HCT116 (cell line): ENCODE measurements around the gene CLDN10. TPM values are rescaled to one million over a fixed set of nuclear protein-coding genes. Genes with fewer than 3 reads are reported as not detected.

ENCODE experiments used
- ATAC-seq: fragments of 200-7000 bp; cut with Tn5 transposase; 2 replicates; pipeline ENCODE4 v1.9.1; 2020; ENCODE audit warnings: mild to moderate bottlenecking, moderate library complexity
- BruUV-seq: library from RNA; stranded (reverse); fragments of 400-500 nt; replicated peaks from 2 replicates; lab custom pipeline; 2021; lab: Mats Ljungman, UMichigan
- CTCF ChIA-PET: fragments of 300-600 bp; sonication (Branson Sonifier 250); formaldehyde crosslinking; loops from one replicate; lab custom pipeline; 2021; ENCODE audit warnings: antibody characterized with exemption; lab: Charles Lee
- POLR2A ChIA-PET: fragments of 300-600, 350-600 bp; sonication (Branson Sonifier 250); formaldehyde crosslinking; loops from one replicate; lab custom pipeline; 2021; ENCODE audit warnings: antibody characterized with exemption; lab: Charles Lee
- RAD21 ChIA-PET, 2 experiments: fragments of 300-600 bp; sonication (Branson Sonifier 250); formaldehyde crosslinking; loops; one replicate each; lab custom pipeline; 2023; ENCODE audit warnings: low total read pairs in 2 of 2; ENCODE audit not compliant: uncharacterized antibody in 2 of 2, unreplicated experiment in 2 of 2, low non-redundant PET in 1 of 2; lab: Charles Lee
- DNase-seq: peaks from one replicate; pipeline ENCODE4 v3.0.0-alpha.2; 2010; ENCODE audit warnings: low read depth, low spot score
- H2AFZ ChIP-seq: fragments of 200-600 bp; shearing (Covaris generic), sonication (generic); 2 replicates; pipeline ENCODE4 v1.6.1; 2017; ENCODE audit warnings: low read depth, mixed run types, mixed read lengths, antibody characterized with exemption, low read length; ENCODE audit not compliant: poor library complexity, severe bottlenecking
- H3K27ac ChIP-seq: 2 replicates; pipeline ENCODE4 v1.5.1; 2012; ENCODE audit warnings: low read depth, low read length
- H3K27me3 ChIP-seq: fragments of 200-600 bp; sonication (generic); 2 replicates; pipeline ENCODE4 v1.6.1; 2016; ENCODE audit warnings: mixed run types, low read length, mixed read lengths; ENCODE audit not compliant: insufficient read depth
- H3K36me3 ChIP-seq, 2 experiments: fragments of 200-500 bp in 1 of 2; fragments of 200-600 bp in 1 of 2; sonication (Bioruptor generic) in 1 of 2; sonication (generic) in 1 of 2; 2 replicates each; pipeline versions ENCODE4 v1.5.1 to v1.6.1; 2014 to 2016; ENCODE audit warnings: low read length in 2 of 2, inconsistent platforms in 1 of 2, mixed read lengths in 1 of 2, mixed run types in 1 of 2; ENCODE audit not compliant: insufficient read depth in 2 of 2, control insufficient read depth in 1 of 2
- H3K4me1 ChIP-seq, 2 experiments: fragments of 200-600 bp in 1 of 2; sonication (generic) in 1 of 2; 2 replicates each; pipeline versions ENCODE4 v1.5.1 to v1.6.1; 2012 to 2017; ENCODE audit warnings: low read length in 2 of 2, inconsistent platforms in 1 of 2, mild to moderate bottlenecking in 1 of 2, mixed read lengths in 1 of 2, mixed run types in 1 of 2, moderate library complexity in 1 of 2; ENCODE audit not compliant: insufficient read depth in 2 of 2, control insufficient read depth in 1 of 2
- H3K4me2 ChIP-seq: fragments of 200-600 bp; sonication (generic); 2 replicates; pipeline ENCODE4 v1.6.1; 2017; ENCODE audit warnings: mixed run types, low read length, mixed read lengths
- H3K4me3 ChIP-seq, 2 experiments: fragments of 200-600 bp in 1 of 2; sonication (generic) in 1 of 2; replicated peaks in 1 of 2; 2 replicates each; pipeline ENCODE4 v1.5.1; 2011 to 2016; ENCODE audit warnings: low read length in 2 of 2, control low read depth in 1 of 2, low read depth in 1 of 2, mild to moderate bottlenecking in 1 of 2, mixed read lengths in 1 of 2, mixed run types in 1 of 2
- H3K79me2 ChIP-seq: fragments of 200-600 bp; sonication (generic); 2 replicates; pipeline ENCODE4 v1.6.1; 2017; ENCODE audit warnings: mild to moderate bottlenecking, mixed run types, low read length, moderate library complexity, mixed read lengths; ENCODE audit not compliant: insufficient read depth
- H3K9ac ChIP-seq: fragments of 200-600 bp; sonication (generic); 2 replicates; pipeline ENCODE4 v1.6.1; 2016; ENCODE audit warnings: low read length, mixed read lengths
- H3K9me2 ChIP-seq: fragments of 200-600 bp; sonication (generic), shearing (Covaris generic); 2 replicates; pipeline ENCODE4 v1.6.1; 2017; ENCODE audit warnings: mixed run types, mild to moderate bottlenecking, moderate library complexity; ENCODE audit not compliant: insufficient read depth
- H3K9me3 ChIP-seq, 2 experiments: fragments of 200-500 bp in 1 of 2; fragments of 200-600 bp in 1 of 2; sonication (Bioruptor generic) in 1 of 2; sonication (generic) in 1 of 2; 2 replicates each; pipeline ENCODE4 v1.6.1; 2014 to 2017; ENCODE audit warnings: low read length in 2 of 2, mixed read lengths in 2 of 2, inconsistent platforms in 1 of 2, low read depth in 1 of 2, mild to moderate bottlenecking in 1 of 2, mixed run types in 1 of 2, moderate library complexity in 1 of 2; ENCODE audit not compliant: control insufficient read depth in 1 of 2, insufficient read depth in 1 of 2
- H4K20me1 ChIP-seq: fragments of 200-600 bp; sonication (generic), shearing (Covaris generic); 2 replicates; pipeline ENCODE4 v1.6.1; 2017; ENCODE audit warnings: mixed run types, mild to moderate bottlenecking, moderate library complexity; ENCODE audit not compliant: insufficient read depth
- CBX3 ChIP-seq: IDR thresholded peaks from 2 replicates; pipeline ENCODE4 v1.6.1; 2012; ENCODE audit warnings: low read depth
- CTCF ChIP-seq, 3 experiments: fragments of 200-600 bp in 1 of 3; sonication (generic) in 1 of 3; IDR thresholded peaks in 2 of 3; conservative IDR thresholded peaks in 1 of 3; 2 replicates each; pipeline ENCODE4 v1.5.1; 2012 to 2017; ENCODE audit warnings: low read depth in 2 of 3, low read length in 2 of 3, antibody characterized with exemption in 1 of 3, borderline replicate concordance in 1 of 3, control low read depth in 1 of 3, mild to moderate bottlenecking in 1 of 3, mixed read lengths in 1 of 3, mixed run types in 1 of 3, moderate library complexity in 1 of 3; ENCODE audit not compliant: insufficient read depth in 1 of 3
- FOSL1 ChIP-seq: IDR thresholded peaks from 2 replicates; pipeline ENCODE4 v1.6.1; 2012; ENCODE audit warnings: low read depth
- POLR2AphosphoS5 ChIP-seq: IDR thresholded peaks from 2 replicates; pipeline ENCODE4 v1.6.1; 2011; ENCODE audit warnings: mild to moderate bottlenecking, low read depth, low read length, moderate library complexity
- REST ChIP-seq: IDR thresholded peaks from 2 replicates; pipeline ENCODE4 v1.6.1; 2012; ENCODE audit warnings: low read depth
- SIN3A ChIP-seq: IDR thresholded peaks from 2 replicates; pipeline ENCODE4 v1.6.1; 2012; ENCODE audit warnings: low read depth
- SP1 ChIP-seq: IDR thresholded peaks from 2 replicates; pipeline ENCODE4 v1.6.1; 2012; ENCODE audit warnings: low read depth
- TCF7L2 ChIP-seq: IDR thresholded peaks from 2 replicates; pipeline ENCODE4 v1.7.0; 2011; ENCODE audit warnings: borderline replicate concordance, inconsistent platforms; ENCODE audit not compliant: insufficient read depth, insufficient read length; ENCODE audit errors: extremely low read depth
- YY1 ChIP-seq: IDR thresholded peaks from 2 replicates; pipeline ENCODE4 v1.6.1; 2011; ENCODE audit warnings: low read length, low read depth, moderate library complexity, mild to moderate bottlenecking; ENCODE audit not compliant: insufficient replicate concordance; ENCODE audit errors: extremely low read depth
- ZBTB33 ChIP-seq: IDR thresholded peaks from 2 replicates; pipeline ENCODE4 v1.6.1; 2011; ENCODE audit warnings: mild to moderate bottlenecking, low read length, moderate library complexity; ENCODE audit not compliant: insufficient replicate concordance; ENCODE audit errors: extremely low read depth
- intact Hi-C: fragments of 100-400 bp; cut with micrococcal nuclease; formaldehyde crosslinking; loops from 2 replicates; pipeline ENCODE4 v1.10.0; 2022
- total RNA-seq: library from RNA; stranded (reverse); gene quantifications from one replicate; pipeline ENCODE4 v1.2.1, GENCODE V29; 2021; ENCODE audit not compliant: unreplicated experiment
- TF ChIP-seq, protein P1 (sequence below): IDR thresholded peaks from 2 replicates; pipeline ENCODE4 v1.6.1; 2012

CLDN10 gene
- total RNA-seq, 1 experiment from 2014 or later, result not detected

GRCh38 chr13:95570016-95570415 lies 17.5 kb downstream of the CLDN10 start:
- Histone ChIP-seq H3K9me2 (no peaks in the 10 kb centered on the region), H3K36me3 (no peaks in the 10 kb centered on the region), H3K4me3 (no peak overlapping the region), H4K20me1 (no peaks in the 10 kb centered on the region), H3K9ac (no peak overlapping the region), H3K79me2 (no peaks in the 10 kb centered on the region), H3K4me1 (no peaks in the 10 kb centered on the region), H2AFZ (no peak overlapping the region), H3K4me2 (no peak overlapping the region), H3K27ac (no peak overlapping the region), H3K9me3 (no peaks in the 10 kb centered on the region), H3K27me3 (no peaks in the 10 kb centered on the region)
- ChIA-PET POLR2A (no interaction called here), CTCF (no interaction called here), RAD21 (no interaction called here)
- ATAC-seq (no peak), DNase-seq (no peak)
- intact Hi-C loops, result no loop called here
- no TSS peak for BruUV-seq
- no peak for TF ChIP-seq YY1
- TF ChIP-seq FOSL1, result no peak
- no peak for TF ChIP-seq POLR2AphosphoS5
- TF ChIP-seq REST, result no peak
- no peak for TF ChIP-seq CBX3

DNA sequence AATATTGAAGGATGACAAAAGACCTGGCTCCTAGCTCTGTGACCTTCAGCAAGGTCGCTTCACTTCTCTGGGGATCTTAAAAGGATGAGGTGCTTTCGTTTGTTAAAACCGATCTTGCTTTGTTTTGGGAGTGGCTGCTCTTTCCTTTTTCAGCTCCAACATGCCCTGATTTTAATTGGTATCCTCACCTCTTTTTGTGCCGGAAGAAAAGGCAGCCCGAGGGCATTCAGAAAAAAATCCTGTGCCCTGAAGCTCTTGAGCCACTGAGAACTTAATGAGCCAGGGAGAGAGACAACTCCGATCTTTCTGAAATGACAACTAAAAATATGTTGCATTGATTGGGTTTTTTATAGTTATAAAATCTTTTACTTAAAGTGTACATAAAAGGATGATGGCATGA lies 19.4 kb downstream of the CLDN10 start:
- no peak overlapping the region for H3K27ac ChIP-seq
- H3K4me2 ChIP-seq, result no peak overlapping the region
- H4K20me1 ChIP-seq, result no peaks in the 10 kb centered on the region
- H3K9me3 ChIP-seq, result no peaks in the 10 kb centered on the region
- DNase-seq (no peak), ATAC-seq (no peak)
- no peak overlapping the region for H3K4me3 ChIP-seq
- no peaks in the 10 kb centered on the region for H3K79me2 ChIP-seq
- TF ChIP-seq SP1, result no peak
- TF ChIP-seq ZBTB33, result no peak
- no peak for TF ChIP-seq YY1
- no peak for TF ChIP-seq SIN3A
- no peak for TF ChIP-seq TCF7L2
- TF ChIP-seq CTCF (IDR thresholded peaks at IDR 0.05 in 2 of 3, conservative IDR thresholded peaks at IDR 0.05 in 1 of 3; ENCODE audit: borderline replicate concordance in 1 of 3, insufficient read depth in 1 of 3, low read depth in 2 of 3, low read length in 2 of 3), result no peak
- TF ChIP-seq, protein P1, sequence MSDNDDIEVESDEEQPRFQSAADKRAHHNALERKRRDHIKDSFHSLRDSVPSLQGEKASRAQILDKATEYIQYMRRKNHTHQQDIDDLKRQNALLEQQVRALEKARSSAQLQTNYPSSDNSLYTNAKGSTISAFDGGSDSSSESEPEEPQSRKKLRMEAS, result no peak
- TF ChIP-seq FOSL1, result no peak
- no peak for TF ChIP-seq CBX3
- TF ChIP-seq, all 23 proteins: peak for 0
- H2AFZ ChIP-seq, result no peak overlapping the region
- no peaks in the 10 kb centered on the region for H3K36me3 ChIP-seq
- CTCF ChIA-PET, result no interaction called here
- H3K9me2 ChIP-seq, result no peaks in the 10 kb centered on the region
- no peak overlapping the region for H3K9ac ChIP-seq
- no peaks in the 10 kb centered on the region for H3K27me3 ChIP-seq
- RAD21 ChIA-PET, result no interaction called here
- no TSS peak for BruUV-seq
- intact Hi-C loops, result no loop called here
- no peaks in the 10 kb centered on the region for H3K4me1 ChIP-seq
- POLR2A ChIA-PET, result no interaction called here
